Gastroesophageal sphincter (tissue), 4 donors: Measurements from ENCODE around the gene GSG1L. TPM values are rescaled to one million over a fixed set of nuclear protein-coding genes. Genes with fewer than 3 reads are reported as not detected.

Source experiments
- ATAC-seq: fragments of 150-250 bp; one replicate; pipeline ENCODE4 v1.9.1; 2016; ENCODE audit warnings: mild to moderate bottlenecking, moderate library complexity
- H3K27ac ChIP-seq, 4 donors: fragments of 200-600 bp; sonication (generic) in 3 of 4; 1 replicate in 3 of 4; 2 replicates in 1 of 4; pipeline ENCODE4 v1.5.1; 2016 to 2019
- H3K27me3 ChIP-seq: fragments of 200-600 bp; sonication (generic); one replicate; pipeline ENCODE4 v1.5.1; 2019
- H3K36me3 ChIP-seq, 2 donors: fragments of 200-600 bp; sonication (generic); one replicate each; pipeline ENCODE4 v1.5.1; 2019; ENCODE audit warnings: control low read depth in 1 of 2
- H3K4me1 ChIP-seq, 3 donors: fragments of 200-600 bp; sonication (generic); 1 replicate in 2 of 3; 2 replicates in 1 of 3; pipeline ENCODE4 v1.5.1; 2016 to 2019; ENCODE audit warnings: control low read depth in 2 of 3
- H3K4me3 ChIP-seq, 2 donors: fragments of 200-600 bp; sonication (generic); one replicate each; pipeline ENCODE4 v1.5.1; 2019; ENCODE audit warnings: mild to moderate bottlenecking in 1 of 2, moderate library complexity in 1 of 2
- H3K9me3 ChIP-seq, 3 donors: fragments of 200-600 bp; sonication (generic); one replicate each; pipeline ENCODE4 v1.5.1; 2017 to 2019; ENCODE audit warnings: control low read depth in 2 of 3
- EP300 ChIP-seq: sonication (generic); formaldehyde crosslinking; IDR thresholded peaks from one replicate; pipeline ENCODE4 v1.6.1; 2017; ENCODE audit warnings: antibody characterized with exemption, mild to moderate bottlenecking
- POLR2A ChIP-seq, 2 donors: fragments of 450-650 bp; IDR thresholded peaks; one replicate each; pipeline ENCODE4 v1.6.1; 2017; ENCODE audit warnings: antibody characterized with exemption in 2 of 2, mild to moderate bottlenecking in 2 of 2, moderate library complexity in 1 of 2
- POLR2AphosphoS5 ChIP-seq: sonication (generic); formaldehyde crosslinking; IDR thresholded peaks from one replicate; pipeline ENCODE4 v1.6.1; 2017; ENCODE audit warnings: antibody characterized with exemption
- WGBS, 2 donors: methylation state at CpG; one replicate each; pipeline ENCODE4 v1.1.5; 2018; ENCODE audit warnings: low coverage in 1 of 2; 5-methylcytosine and 5-hydroxymethylcytosine counted together
- total RNA-seq, 4 donors: library from RNA; depleted of rRNA; stranded (reverse); fragments of >200 nt; gene quantifications; one replicate each; pipeline ENCODE4 v1.1.0, GENCODE V29; 2016
- TF ChIP-seq, protein P1 (sequence below), 4 experiments: fragments of 200-600 bp in 2 of 4; fragments of 450-650 bp in 2 of 4; sonication (generic) in 1 of 4; IDR thresholded peaks; one replicate each; pipeline ENCODE4 v1.5.1; 2017 to 2019; ENCODE audit warnings: antibody characterized with exemption in 4 of 4, mild to moderate bottlenecking in 2 of 4, moderate library complexity in 2 of 4

GSG1L gene
- total RNA-seq, 4 donors from 2014 or later: 1.0 TPM; not detected in 3

DNA sequence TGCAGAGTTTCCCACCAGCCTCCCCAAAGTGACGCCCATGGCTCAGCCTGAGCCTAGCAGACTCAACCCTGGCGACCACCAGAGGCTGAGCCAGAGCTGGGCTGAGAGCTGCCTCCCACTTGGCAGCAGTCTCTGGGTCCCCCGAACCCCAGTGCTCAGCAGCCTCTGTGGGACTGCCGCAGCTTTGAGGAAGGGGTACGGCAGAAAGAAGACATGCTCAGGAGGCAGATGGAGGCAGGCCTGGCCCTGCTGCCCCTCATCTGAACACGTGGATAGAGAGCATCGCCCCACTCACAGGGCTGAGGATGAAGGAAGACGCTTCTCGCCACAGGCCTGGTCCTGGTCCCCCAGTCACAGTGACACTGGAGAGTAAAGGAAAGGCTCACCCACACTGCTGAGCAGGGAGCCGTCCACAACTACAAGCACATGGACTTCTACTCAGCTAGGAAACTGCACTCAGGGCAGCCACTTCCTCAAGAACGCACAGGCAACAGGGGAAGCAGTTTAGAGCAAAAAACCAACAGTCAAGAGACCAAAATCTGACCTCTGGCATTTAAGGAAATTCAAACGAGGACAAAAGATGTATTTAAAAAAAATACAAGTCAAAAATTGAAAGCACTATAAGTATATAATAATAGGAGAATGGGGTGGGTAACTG lies 45.2 kb upstream of the GSG1L start:
- WGBS, 2 donors: 63% methylated on average over 3 of the region's 12 CpGs; no CpG with 5 or more reads in 1 of the 2 donors
- Histone ChIP-seq H3K9me3 (no peaks in the 10 kb centered on the region), H3K27ac (no peak overlapping the region), H3K4me3 (no peak overlapping the region), H3K4me1 (no peaks in the 10 kb centered on the region), H3K36me3 (peaks cover 3 to 99% of the 10 kb centered on the region in 2 donors), H3K27me3 (no peaks in the 10 kb centered on the region)
- ATAC-seq: no peak
- no peak for TF ChIP-seq POLR2AphosphoS5
- no peak for TF ChIP-seq EP300
- no peak for TF ChIP-seq POLR2A (IDR thresholded peaks at IDR 0.05)
- TF ChIP-seq, protein P1, sequence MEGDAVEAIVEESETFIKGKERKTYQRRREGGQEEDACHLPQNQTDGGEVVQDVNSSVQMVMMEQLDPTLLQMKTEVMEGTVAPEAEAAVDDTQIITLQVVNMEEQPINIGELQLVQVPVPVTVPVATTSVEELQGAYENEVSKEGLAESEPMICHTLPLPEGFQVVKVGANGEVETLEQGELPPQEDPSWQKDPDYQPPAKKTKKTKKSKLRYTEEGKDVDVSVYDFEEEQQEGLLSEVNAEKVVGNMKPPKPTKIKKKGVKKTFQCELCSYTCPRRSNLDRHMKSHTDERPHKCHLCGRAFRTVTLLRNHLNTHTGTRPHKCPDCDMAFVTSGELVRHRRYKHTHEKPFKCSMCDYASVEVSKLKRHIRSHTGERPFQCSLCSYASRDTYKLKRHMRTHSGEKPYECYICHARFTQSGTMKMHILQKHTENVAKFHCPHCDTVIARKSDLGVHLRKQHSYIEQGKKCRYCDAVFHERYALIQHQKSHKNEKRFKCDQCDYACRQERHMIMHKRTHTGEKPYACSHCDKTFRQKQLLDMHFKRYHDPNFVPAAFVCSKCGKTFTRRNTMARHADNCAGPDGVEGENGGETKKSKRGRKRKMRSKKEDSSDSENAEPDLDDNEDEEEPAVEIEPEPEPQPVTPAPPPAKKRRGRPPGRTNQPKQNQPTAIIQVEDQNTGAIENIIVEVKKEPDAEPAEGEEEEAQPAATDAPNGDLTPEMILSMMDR (IDR thresholded peaks at IDR 0.05): no peak

DNA sequence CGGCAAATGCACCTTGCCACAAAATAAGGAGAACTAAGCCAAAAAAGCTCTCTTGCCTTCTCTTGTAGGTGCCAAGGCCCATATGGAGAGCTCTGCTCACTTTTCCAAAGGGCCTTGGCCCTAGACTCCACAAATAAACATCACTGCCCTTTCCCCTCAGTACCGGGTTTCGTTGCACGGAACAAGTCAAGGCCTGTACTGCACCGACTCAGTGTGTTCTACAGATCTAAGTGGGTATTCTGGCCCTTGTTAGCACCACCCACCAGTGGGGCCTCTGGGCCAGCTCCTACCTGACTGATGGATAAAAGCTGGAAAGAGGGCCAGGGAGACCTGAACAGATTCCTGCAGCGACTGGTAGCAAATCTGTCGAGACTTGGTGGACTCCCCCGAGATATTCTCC lies 43.7 kb upstream of the GSG1L start:
- Histone ChIP-seq H3K4me3 (no peak overlapping the region), H3K4me1 (no peaks in the 10 kb centered on the region), H3K9me3 (no peaks in the 10 kb centered on the region), H3K27ac (no peak overlapping the region), H3K36me3 (peaks cover 3 to 100% of the 10 kb centered on the region in 2 donors), H3K27me3 (no peaks in the 10 kb centered on the region)
- no peak for TF ChIP-seq POLR2A (IDR thresholded peaks at IDR 0.05)
- TF ChIP-seq, protein P1 (IDR thresholded peaks at IDR 0.05): no peak
- no peak for TF ChIP-seq EP300
- no peak for TF ChIP-seq POLR2AphosphoS5
- ATAC-seq: no peak
- WGBS, 2 donors: 84 to 100% methylated on average over 1 to 3 of the region's 8 CpGs

DNA sequence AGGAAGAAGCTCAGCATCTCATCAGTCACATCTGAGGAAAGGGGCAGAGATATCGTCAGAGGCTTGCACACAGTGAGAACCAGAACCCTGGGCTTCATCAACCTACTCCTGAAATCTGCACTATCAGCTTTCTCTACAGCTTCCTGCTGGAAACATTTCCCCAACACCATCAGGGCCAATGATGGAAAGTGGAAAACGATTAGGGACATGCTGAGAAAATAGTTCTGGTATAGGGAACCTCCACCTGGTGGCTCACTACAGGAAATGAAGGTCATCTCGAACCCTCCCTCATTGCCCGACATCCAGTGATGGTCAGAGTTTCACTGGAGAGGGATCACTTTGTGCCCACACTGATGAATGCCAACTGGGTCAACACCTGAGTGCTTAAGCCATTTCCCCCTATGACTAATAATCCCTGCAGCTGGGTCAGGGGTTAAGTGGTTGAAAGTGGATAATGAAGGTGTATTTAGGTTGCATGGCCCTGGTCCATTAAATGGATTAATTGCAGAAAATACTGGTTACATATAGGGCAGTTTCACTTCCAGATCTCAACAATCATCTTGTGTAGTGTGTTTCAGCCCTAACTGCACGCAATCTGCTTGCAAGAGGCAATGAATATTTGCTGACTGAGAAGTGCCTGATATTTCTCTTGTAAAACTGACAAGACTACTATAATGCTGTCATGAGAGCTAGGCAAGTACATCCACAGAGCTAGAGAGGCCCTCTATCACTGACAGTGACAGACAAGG lies 43.1 kb upstream of the GSG1L start:
- no peak overlapping the region for H3K27ac ChIP-seq
- H3K4me3 ChIP-seq: no peak overlapping the region
- no peaks in the 10 kb centered on the region for H3K27me3 ChIP-seq
- TF ChIP-seq POLR2AphosphoS5: no peak
- H3K4me1 ChIP-seq: no peaks in the 10 kb centered on the region
- ATAC-seq: no peak
- no peaks in the 10 kb centered on the region for H3K9me3 ChIP-seq
- H3K36me3 ChIP-seq: peaks cover 3 to 100% of the 10 kb centered on the region in 2 donors
- 94 to 100% methylated on average over 1 to 5 of the region's 5 CpGs for WGBS, 2 donors

DNA sequence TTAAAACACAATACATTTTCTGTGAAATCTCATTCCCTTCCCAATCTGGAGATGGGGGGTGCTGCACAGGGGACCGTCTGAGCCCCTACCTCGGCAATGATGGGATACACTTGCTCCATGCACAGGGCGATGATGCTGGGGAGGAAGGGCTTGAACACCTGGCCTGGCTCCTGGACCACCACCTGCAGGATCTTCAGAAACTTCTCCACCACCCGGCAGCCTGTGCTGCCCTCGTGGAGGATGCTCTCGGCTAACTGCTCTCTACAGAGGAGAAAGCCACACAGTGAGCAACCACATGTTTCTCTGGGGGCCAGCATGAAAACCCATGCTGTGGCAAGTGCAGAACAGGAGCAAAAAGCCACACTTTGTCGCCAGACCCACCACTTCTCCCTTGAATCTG lies 42.4 kb upstream of the GSG1L start:
- H3K27me3 ChIP-seq: no peaks in the 10 kb centered on the region
- 100% methylated on average over 2 of the region's 7 CpGs for WGBS, 2 donors
- TF ChIP-seq POLR2AphosphoS5 (no peak), EP300 (no peak), POLR2A (IDR thresholded peaks at IDR 0.05) (no peak)
- TF ChIP-seq, protein P1 (IDR thresholded peaks at IDR 0.05): no peak
- no peak overlapping the region for H3K4me3 ChIP-seq
- no peaks in the 10 kb centered on the region for H3K9me3 ChIP-seq
- no peaks in the 10 kb centered on the region for H3K4me1 ChIP-seq
- H3K27ac ChIP-seq: no peak overlapping the region
- peaks cover 3 to 100% of the 10 kb centered on the region in 2 donors for H3K36me3 ChIP-seq
- ATAC-seq: no peak

DNA sequence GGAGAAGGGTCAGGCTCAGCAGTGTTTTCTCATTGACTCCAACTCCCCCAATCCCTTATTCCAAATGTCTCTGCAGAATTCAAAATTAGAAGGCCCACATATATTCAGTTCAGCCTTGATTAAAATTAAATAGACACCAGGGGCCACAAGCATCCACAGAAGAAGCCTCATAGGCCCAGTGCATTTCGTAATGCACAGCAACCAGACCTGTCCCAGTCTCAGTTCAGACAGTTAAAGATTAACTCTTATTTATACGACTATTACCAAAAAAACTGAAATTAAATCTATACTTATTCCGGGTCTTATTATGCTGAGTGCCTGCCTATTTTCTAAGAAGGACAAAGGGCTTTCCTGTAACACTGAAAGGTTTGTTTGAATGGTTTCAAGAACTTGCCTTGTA lies 41.8 kb upstream of the GSG1L start:
- Histone ChIP-seq H3K4me3 (no peak overlapping the region), H3K4me1 (no peaks in the 10 kb centered on the region), H3K36me3 (peaks cover 3 to 100% of the 10 kb centered on the region in 2 donors), H3K27ac (no peak overlapping the region), H3K9me3 (no peaks in the 10 kb centered on the region), H3K27me3 (no peaks in the 10 kb centered on the region)
- WGBS, 2 donors: 75 to 95% methylated on average over 3 of the region's 3 CpGs
- TF ChIP-seq EP300 (no peak), POLR2A (IDR thresholded peaks at IDR 0.05) (no peak), POLR2AphosphoS5 (no peak)
- TF ChIP-seq, protein P1 (IDR thresholded peaks at IDR 0.05): no peak
- ATAC-seq: no peak
